Measurements from ENCODE around the gene FIGNL1.

- TF ChIP-seq, protein P1, sequence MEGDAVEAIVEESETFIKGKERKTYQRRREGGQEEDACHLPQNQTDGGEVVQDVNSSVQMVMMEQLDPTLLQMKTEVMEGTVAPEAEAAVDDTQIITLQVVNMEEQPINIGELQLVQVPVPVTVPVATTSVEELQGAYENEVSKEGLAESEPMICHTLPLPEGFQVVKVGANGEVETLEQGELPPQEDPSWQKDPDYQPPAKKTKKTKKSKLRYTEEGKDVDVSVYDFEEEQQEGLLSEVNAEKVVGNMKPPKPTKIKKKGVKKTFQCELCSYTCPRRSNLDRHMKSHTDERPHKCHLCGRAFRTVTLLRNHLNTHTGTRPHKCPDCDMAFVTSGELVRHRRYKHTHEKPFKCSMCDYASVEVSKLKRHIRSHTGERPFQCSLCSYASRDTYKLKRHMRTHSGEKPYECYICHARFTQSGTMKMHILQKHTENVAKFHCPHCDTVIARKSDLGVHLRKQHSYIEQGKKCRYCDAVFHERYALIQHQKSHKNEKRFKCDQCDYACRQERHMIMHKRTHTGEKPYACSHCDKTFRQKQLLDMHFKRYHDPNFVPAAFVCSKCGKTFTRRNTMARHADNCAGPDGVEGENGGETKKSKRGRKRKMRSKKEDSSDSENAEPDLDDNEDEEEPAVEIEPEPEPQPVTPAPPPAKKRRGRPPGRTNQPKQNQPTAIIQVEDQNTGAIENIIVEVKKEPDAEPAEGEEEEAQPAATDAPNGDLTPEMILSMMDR (conservative IDR thresholded peaks at IDR 0.05; ENCODE audit: low read length): no peak
- TF ChIP-seq EZH2phosphoT487 (IDR thresholded peaks at IDR 0.05; ENCODE audit: borderline replicate concordance): no peak
Measured at GRCh38 chr7:50495746-50496145, 45.6 kb upstream of the FIGNL1 start.

All from Loucy (cell line).